OCI-LY7 (cell line): ENCODE results near the gene RNU1-4. TPM values are rescaled to one million over a fixed set of nuclear protein-coding genes. Genes with fewer than 3 reads are reported as not detected.
"Not testable (repeated sequence)": the region's sequence is repeated elsewhere in the genome, so short reads cannot be mapped to it uniquely, and the experiment has no call there.

Experiments used
- BruUV-seq: library from RNA; stranded (reverse); fragments of 400-500 nt; replicated peaks from 2 replicates; lab custom pipeline; 2021; lab: Mats Ljungman, UMichigan
- CTCF ChIA-PET: fragments of 300-600 bp; sonication (Branson Sonifier 250); formaldehyde crosslinking; loops from one replicate; lab custom pipeline; 2022; ENCODE audit warnings: antibody characterized with exemption; ENCODE audit not compliant: unreplicated experiment; lab: Charles Lee
- POLR2A ChIA-PET: fragments of 300-600 bp; sonication (Branson Sonifier 250); formaldehyde crosslinking; loops from one replicate; lab custom pipeline; 2022; ENCODE audit warnings: antibody characterized with exemption; lab: Charles Lee
- DNase-seq: peaks from one replicate; pipeline ENCODE4 v3.0.0-alpha.2; 2015; ENCODE audit warnings: low spot score
- H2AFZ ChIP-seq: fragments of 200-600 bp; sonication (generic), shearing (Covaris generic); 2 replicates; pipeline ENCODE4 v1.6.1; 2014; ENCODE audit warnings: mild to moderate bottlenecking, antibody characterized with exemption, low read length, moderate library complexity
- H3K27ac ChIP-seq: fragments of 200-600 bp; sonication (generic); 2 replicates; pipeline ENCODE4 v1.5.1; 2014; ENCODE audit warnings: mixed run types, low read depth, mild to moderate bottlenecking, moderate library complexity, low read length, inconsistent platforms; ENCODE audit not compliant: poor library complexity, severe bottlenecking
- H3K36me3 ChIP-seq: fragments of 200-600 bp; sonication (generic); 2 replicates; pipeline ENCODE4 v1.6.1; 2014; ENCODE audit warnings: mild to moderate bottlenecking, antibody characterized with exemption, low read length, moderate library complexity, mixed read lengths; ENCODE audit not compliant: insufficient read depth
- H3K4me1 ChIP-seq: fragments of 200-600 bp; sonication (generic); 2 replicates; pipeline ENCODE4 v1.5.1; 2014; ENCODE audit warnings: mild to moderate bottlenecking, low read length; ENCODE audit not compliant: insufficient read depth, poor library complexity, severe bottlenecking
- H3K4me2 ChIP-seq: fragments of 200-600 bp; sonication (generic); 2 replicates; pipeline ENCODE4 v1.6.1; 2014; ENCODE audit warnings: mild to moderate bottlenecking, low read length
- H3K4me3 ChIP-seq: fragments of 200-600 bp; sonication (generic); 2 replicates; pipeline ENCODE4 v1.5.1; 2014; ENCODE audit warnings: mild to moderate bottlenecking, low read depth, low read length; ENCODE audit not compliant: poor library complexity, severe bottlenecking
- H3K79me2 ChIP-seq: fragments of 200-600 bp; sonication (generic); 2 replicates; pipeline ENCODE4 v1.6.1; 2016; ENCODE audit warnings: low read depth, mild to moderate bottlenecking, low read length, moderate library complexity, mixed read lengths; ENCODE audit not compliant: insufficient read depth
- H3K9me2 ChIP-seq: fragments of 200-600 bp; sonication (generic); 2 replicates; pipeline ENCODE4 v1.6.1; 2016; ENCODE audit warnings: mild to moderate bottlenecking, low read length, mixed read lengths; ENCODE audit not compliant: insufficient read depth
- H3K9me3 ChIP-seq: fragments of 200-600 bp; sonication (generic); 2 replicates; pipeline ENCODE4 v1.6.1; 2014; ENCODE audit warnings: mild to moderate bottlenecking, mixed run types, low read length, mixed read lengths
- H4K20me1 ChIP-seq: fragments of 200-600 bp; sonication (generic); 2 replicates; pipeline ENCODE4 v1.6.1; 2014; ENCODE audit warnings: mild to moderate bottlenecking, antibody characterized with exemption, low read length, moderate library complexity, mixed read lengths; ENCODE audit not compliant: insufficient read depth
- intact Hi-C: fragments of 100-400 bp; cut with micrococcal nuclease; formaldehyde crosslinking; loops from one replicate; pipeline ENCODE4 v1.10.0; 2022; ENCODE audit not compliant: unreplicated experiment
- total RNA-seq, 2 experiments: library from RNA; depleted of rRNA in 1 of 2; stranded (reverse); fragments of >200 nt in 1 of 2; shearing (Covaris generic) in 1 of 2; gene quantifications; 2 replicates each; pipeline ENCODE4 v1.2.3, GENCODE V29; 2014 to 2022

Gene RNU1-4
- total RNA-seq, 2 experiments from 2014 or later: under 0.01 to 1,968 TPM

- H3K4me1 ChIP-seq, H3K9me2 ChIP-seq, H3K9me3 ChIP-seq, H3K27ac ChIP-seq, POLR2A ChIA-PET, H3K36me3 ChIP-seq, intact Hi-C loops, H3K4me2 ChIP-seq, DNase-seq, CTCF ChIA-PET, H3K79me2 ChIP-seq, H4K20me1 ChIP-seq, H2AFZ ChIP-seq, H3K4me3 ChIP-seq, BruUV-seq: not testable (repeated sequence)
Observed at GRCh38 chr1:16758060-16758459, 17.7 kb downstream of the RNU1-4 start.

- H3K4me3 ChIP-seq, H3K79me2 ChIP-seq, CTCF ChIA-PET, H3K9me3 ChIP-seq, H3K36me3 ChIP-seq, DNase-seq, H3K27ac ChIP-seq, H3K4me1 ChIP-seq, H3K9me2 ChIP-seq, BruUV-seq, POLR2A ChIA-PET, H2AFZ ChIP-seq, H4K20me1 ChIP-seq, H3K4me2 ChIP-seq, intact Hi-C loops: not testable (repeated sequence)
Observed at GRCh38 chr1:16759041-16759493, 18.8 kb downstream of the RNU1-4 start.

GRCh38 chr1:16759650-16760455, 19.5 kb downstream of the RNU1-4 start:
- H3K9me3 ChIP-seq, DNase-seq, H4K20me1 ChIP-seq, intact Hi-C loops, H3K9me2 ChIP-seq, POLR2A ChIA-PET, H3K36me3 ChIP-seq, CTCF ChIA-PET, BruUV-seq, H3K79me2 ChIP-seq, H3K27ac ChIP-seq, H3K4me3 ChIP-seq, H3K4me1 ChIP-seq, H3K4me2 ChIP-seq, H2AFZ ChIP-seq: not testable (repeated sequence)

GRCh38 chr1:16760456-16760765, 20.1 kb downstream of the RNU1-4 start:
- BruUV-seq, H3K4me2 ChIP-seq, H3K27ac ChIP-seq, H3K4me1 ChIP-seq, H3K9me3 ChIP-seq, H3K9me2 ChIP-seq, H4K20me1 ChIP-seq, DNase-seq, POLR2A ChIA-PET, H2AFZ ChIP-seq, H3K4me3 ChIP-seq, CTCF ChIA-PET, intact Hi-C loops, H3K79me2 ChIP-seq, H3K36me3 ChIP-seq: not testable (repeated sequence)

- CTCF ChIA-PET, H3K9me3 ChIP-seq, H3K4me2 ChIP-seq, H3K27ac ChIP-seq, H3K9me2 ChIP-seq, DNase-seq, BruUV-seq, H3K36me3 ChIP-seq, H3K79me2 ChIP-seq, H3K4me1 ChIP-seq, H2AFZ ChIP-seq, H3K4me3 ChIP-seq, intact Hi-C loops, POLR2A ChIA-PET, H4K20me1 ChIP-seq: not testable (repeated sequence)
Observed at GRCh38 chr1:16760801-16761200, 20.5 kb downstream of the RNU1-4 start.

- H3K36me3 ChIP-seq, CTCF ChIA-PET, POLR2A ChIA-PET, H4K20me1 ChIP-seq, H3K9me3 ChIP-seq, intact Hi-C loops, H3K79me2 ChIP-seq, H2AFZ ChIP-seq, H3K4me3 ChIP-seq, BruUV-seq, DNase-seq, H3K4me1 ChIP-seq, H3K4me2 ChIP-seq, H3K9me2 ChIP-seq, H3K27ac ChIP-seq: not testable (repeated sequence)
Observed at GRCh38 chr1:16764248-16764819, 24.0 kb downstream of the RNU1-4 start.
